Transverse colon (tissue), 4 donors: ENCODE results near the gene CLMN. TPM values are rescaled to one million over a fixed set of nuclear protein-coding genes. Genes with fewer than 3 reads are reported as not detected.

Experiments
- DNase-seq: peaks from one replicate; pipeline ENCODE4 v3.0.0-alpha.2; 2019
- H3K27ac ChIP-seq, 4 donors: fragments of 200-600 bp; sonication (generic); 2 replicates each; pipeline ENCODE4 v1.5.1; 2016 to 2018; ENCODE audit warnings: inconsistent platforms in 4 of 4
- H3K27me3 ChIP-seq: fragments of 200-600 bp; sonication (generic); 2 replicates; pipeline ENCODE4 v1.5.1; 2017; ENCODE audit warnings: inconsistent platforms
- H3K36me3 ChIP-seq, 4 donors: fragments of 200-600 bp; sonication (generic); 2 replicates each; pipeline ENCODE4 v1.5.1; 2017 to 2019; ENCODE audit warnings: inconsistent platforms in 4 of 4
- H3K4me1 ChIP-seq, 4 donors: fragments of 200-600 bp; sonication (generic); 2 replicates each; pipeline ENCODE4 v1.5.1; 2017 to 2020; ENCODE audit warnings: inconsistent platforms in 4 of 4
- H3K4me3 ChIP-seq, 4 donors: fragments of 200-600 bp; sonication (generic); 1 replicate in 1 of 4; 2 replicates in 3 of 4; pipeline versions ENCODE4 v1.5.1 to v1.6.1; 2017 to 2019; ENCODE audit warnings: inconsistent platforms in 4 of 4
- H3K9me3 ChIP-seq, 2 donors: fragments of 200-600 bp; sonication (generic); 2 replicates each; pipeline ENCODE4 v1.5.1; 2017 to 2019; ENCODE audit warnings: inconsistent platforms in 2 of 2
- EP300 ChIP-seq: sonication (generic); formaldehyde crosslinking; IDR thresholded peaks from one replicate; pipeline ENCODE4 v1.6.1; 2017; ENCODE audit warnings: antibody characterized with exemption, low read depth
- POLR2A ChIP-seq: fragments of 450-650 bp; IDR thresholded peaks from one replicate; pipeline ENCODE4 v1.6.1; 2016; ENCODE audit warnings: antibody characterized with exemption, mild to moderate bottlenecking, moderate library complexity
- POLR2AphosphoS5 ChIP-seq, 3 donors: sonication (generic); formaldehyde crosslinking; IDR thresholded peaks; one replicate each; pipeline ENCODE4 v1.6.1; 2016; ENCODE audit warnings: antibody characterized with exemption in 3 of 3
- WGBS, 2 donors: methylation state at CpG; one replicate each; pipeline ENCODE4 v1.1.5; 2018; ENCODE audit warnings: low coverage in 1 of 2; 5-methylcytosine and 5-hydroxymethylcytosine counted together
- in situ Hi-C, 4 donors: fragments of 200-750 bp; cut with MboI; loops; one replicate each; pipeline versions ENCODE4 v1.15.0 to v1.15.1; 2017; ENCODE audit warnings: low sequenced_read_pairs in 3 of 4, low pct_ligation_motif_present in 1 of 4, low pct_unique_long_range_greater_than_20kb in 1 of 4
- intact Hi-C: fragments of 100-400 bp; cut with DNase I; formaldehyde crosslinking; loops from one replicate; pipeline ENCODE4 v1.15.1; 2023; ENCODE audit warnings: low total_unique reads
- total RNA-seq, 4 donors: library from RNA; depleted of rRNA; stranded (reverse); fragments of >200 nt; gene quantifications; one replicate each; pipeline ENCODE4 v1.1.0, GENCODE V29; 2016
- TF ChIP-seq, protein P1 (sequence below), 5 experiments: fragments of 200-600 bp in 3 of 5; fragments of 450-650 bp in 2 of 5; sonication (generic) in 3 of 5; IDR thresholded peaks; 1 replicate in 2 of 5; 2 replicates in 3 of 5; pipeline ENCODE4 v1.5.1; 2016 to 2017; ENCODE audit warnings: antibody characterized with exemption in 5 of 5, inconsistent platforms in 3 of 5, mild to moderate bottlenecking in 2 of 5, moderate library complexity in 1 of 5

Gene CLMN
- total RNA-seq, 4 donors from 2014 or later: 71.1 to 118 (median 90.1) TPM

DNA sequence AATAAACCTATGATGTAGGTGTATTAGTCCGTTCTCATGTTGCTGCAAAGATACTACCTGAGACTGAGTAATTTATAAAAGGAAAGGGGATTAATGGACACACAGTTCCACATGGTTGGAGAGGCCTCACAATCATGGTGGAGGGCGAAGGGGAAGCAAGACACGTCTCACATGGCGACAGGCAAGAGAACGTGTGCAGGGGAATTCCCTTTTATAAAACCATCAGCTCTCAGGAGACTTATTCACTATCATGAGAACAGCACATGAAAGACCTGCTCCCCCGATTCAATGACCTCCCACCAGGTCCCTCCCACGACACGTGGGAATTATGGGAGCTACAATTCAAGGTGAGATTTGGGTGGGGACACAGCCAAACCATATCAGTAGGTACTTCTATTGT is 103.7 kb downstream of the CLMN start:
- H3K27ac ChIP-seq: no peak overlapping the region
- no peaks in the 10 kb centered on the region for H3K27me3 ChIP-seq
- in situ Hi-C loops: no loop called here
- no peaks in the 10 kb centered on the region for H3K9me3 ChIP-seq
- H3K36me3 ChIP-seq: no peaks in the 10 kb centered on the region
- no peak for TF ChIP-seq POLR2A
- no peak for TF ChIP-seq EP300
- TF ChIP-seq POLR2AphosphoS5 (IDR thresholded peaks at IDR 0.05): no peak
- TF ChIP-seq, protein P1, sequence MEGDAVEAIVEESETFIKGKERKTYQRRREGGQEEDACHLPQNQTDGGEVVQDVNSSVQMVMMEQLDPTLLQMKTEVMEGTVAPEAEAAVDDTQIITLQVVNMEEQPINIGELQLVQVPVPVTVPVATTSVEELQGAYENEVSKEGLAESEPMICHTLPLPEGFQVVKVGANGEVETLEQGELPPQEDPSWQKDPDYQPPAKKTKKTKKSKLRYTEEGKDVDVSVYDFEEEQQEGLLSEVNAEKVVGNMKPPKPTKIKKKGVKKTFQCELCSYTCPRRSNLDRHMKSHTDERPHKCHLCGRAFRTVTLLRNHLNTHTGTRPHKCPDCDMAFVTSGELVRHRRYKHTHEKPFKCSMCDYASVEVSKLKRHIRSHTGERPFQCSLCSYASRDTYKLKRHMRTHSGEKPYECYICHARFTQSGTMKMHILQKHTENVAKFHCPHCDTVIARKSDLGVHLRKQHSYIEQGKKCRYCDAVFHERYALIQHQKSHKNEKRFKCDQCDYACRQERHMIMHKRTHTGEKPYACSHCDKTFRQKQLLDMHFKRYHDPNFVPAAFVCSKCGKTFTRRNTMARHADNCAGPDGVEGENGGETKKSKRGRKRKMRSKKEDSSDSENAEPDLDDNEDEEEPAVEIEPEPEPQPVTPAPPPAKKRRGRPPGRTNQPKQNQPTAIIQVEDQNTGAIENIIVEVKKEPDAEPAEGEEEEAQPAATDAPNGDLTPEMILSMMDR (IDR thresholded peaks at IDR 0.05): no peak
- no peak for DNase-seq
- H3K4me1 ChIP-seq: peaks cover 0 to 6% (median 1%) of the 10 kb centered on the region in 4 donors
- no peak overlapping the region for H3K4me3 ChIP-seq
- intact Hi-C loops: no loop called here
- 81 to 92% methylated on average over 7 to 8 of the region's 8 CpGs for WGBS, 2 donors

DNA sequence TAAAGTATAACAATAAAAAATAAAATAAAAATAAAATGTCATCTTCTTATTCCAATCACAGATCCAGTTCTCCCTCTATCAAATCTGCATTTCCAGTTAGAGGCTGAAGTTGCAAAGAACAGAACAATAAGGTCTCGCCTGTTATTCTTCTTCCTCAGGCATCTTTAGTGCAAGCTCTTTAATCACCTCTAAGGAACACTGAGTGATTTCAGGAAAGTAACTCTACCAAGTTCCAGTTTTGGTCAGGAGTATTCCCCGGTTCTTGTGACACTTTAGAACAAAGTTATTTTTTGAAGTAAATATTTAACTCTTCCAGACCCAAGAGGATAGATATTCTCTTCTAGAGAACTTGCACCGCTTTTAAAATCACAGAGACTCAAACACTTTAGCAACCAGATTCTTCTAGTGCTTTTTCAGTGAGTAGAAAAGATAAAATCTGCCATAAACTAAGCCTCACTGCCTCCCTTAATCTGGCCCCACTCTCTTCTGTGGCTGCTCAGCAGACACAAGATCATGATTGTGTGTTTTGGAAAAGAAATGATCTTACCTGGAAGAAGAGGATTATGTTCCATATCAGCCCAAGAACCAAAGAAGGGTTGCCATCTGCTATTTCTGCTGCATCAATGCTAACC is 104.5 kb downstream of the CLMN start:
- in situ Hi-C loops (no loop called here), intact Hi-C loops (no loop called here)
- no peak for TF ChIP-seq POLR2AphosphoS5 (IDR thresholded peaks at IDR 0.05)
- TF ChIP-seq, protein P1 (IDR thresholded peaks at IDR 0.05): no peak
- no peak for TF ChIP-seq EP300
- TF ChIP-seq POLR2A: no peak

DNA sequence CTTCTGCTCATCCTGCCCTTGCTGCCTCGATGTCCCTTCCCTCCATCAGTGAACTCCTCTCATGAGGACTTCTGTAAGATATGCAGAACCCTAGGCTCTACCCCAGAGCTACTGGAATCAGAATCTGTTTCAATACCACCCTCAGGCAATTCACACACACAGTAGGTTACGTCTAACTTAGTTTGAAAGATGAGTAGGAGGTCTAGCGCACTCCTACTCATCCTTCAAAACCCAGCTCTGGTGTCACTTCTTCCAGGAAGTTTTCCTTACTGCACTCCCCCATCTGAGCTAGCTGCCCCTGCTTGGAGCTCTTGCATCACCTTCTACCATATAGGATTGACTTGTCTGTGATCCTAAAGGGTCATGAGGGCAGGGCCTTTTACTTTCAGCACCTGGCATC is 105.9 kb downstream of the CLMN start:
- Histone ChIP-seq H3K9me3 (no peaks in the 10 kb centered on the region), H3K4me1 (peaks cover 0 to 6% (median 1%) of the 10 kb centered on the region in 4 donors), H3K36me3 (peaks cover 0 to 5% (median 0%) of the 10 kb centered on the region in 4 donors), H3K4me3 (no peak overlapping the region), H3K27me3 (no peaks in the 10 kb centered on the region), H3K27ac (no peak overlapping the region)
- in situ Hi-C loops: no loop called here
- TF ChIP-seq POLR2A (no peak), EP300 (no peak), POLR2AphosphoS5 (IDR thresholded peaks at IDR 0.05) (no peak)
- TF ChIP-seq, protein P1 (IDR thresholded peaks at IDR 0.05): no peak
- 93 to 100% methylated on average over 1 to 3 of the region's 3 CpGs for WGBS, 2 donors
- no peak for DNase-seq
- intact Hi-C loops: no loop called here

More for the DNA sequence above, 104.5 kb downstream of the CLMN start:
- DNase-seq: no peak
- H3K4me3 ChIP-seq: no peak overlapping the region
- WGBS, 2 donors: 65 to 77% methylated on average over 3 of the region's 3 CpGs
- no peak overlapping the region for H3K27ac ChIP-seq
- H3K4me1 ChIP-seq: peaks cover 0 to 6% (median 1%) of the 10 kb centered on the region in 4 donors
- H3K36me3 ChIP-seq: no peaks in the 10 kb centered on the region
- H3K27me3 ChIP-seq: no peaks in the 10 kb centered on the region
- no peaks in the 10 kb centered on the region for H3K9me3 ChIP-seq

DNA sequence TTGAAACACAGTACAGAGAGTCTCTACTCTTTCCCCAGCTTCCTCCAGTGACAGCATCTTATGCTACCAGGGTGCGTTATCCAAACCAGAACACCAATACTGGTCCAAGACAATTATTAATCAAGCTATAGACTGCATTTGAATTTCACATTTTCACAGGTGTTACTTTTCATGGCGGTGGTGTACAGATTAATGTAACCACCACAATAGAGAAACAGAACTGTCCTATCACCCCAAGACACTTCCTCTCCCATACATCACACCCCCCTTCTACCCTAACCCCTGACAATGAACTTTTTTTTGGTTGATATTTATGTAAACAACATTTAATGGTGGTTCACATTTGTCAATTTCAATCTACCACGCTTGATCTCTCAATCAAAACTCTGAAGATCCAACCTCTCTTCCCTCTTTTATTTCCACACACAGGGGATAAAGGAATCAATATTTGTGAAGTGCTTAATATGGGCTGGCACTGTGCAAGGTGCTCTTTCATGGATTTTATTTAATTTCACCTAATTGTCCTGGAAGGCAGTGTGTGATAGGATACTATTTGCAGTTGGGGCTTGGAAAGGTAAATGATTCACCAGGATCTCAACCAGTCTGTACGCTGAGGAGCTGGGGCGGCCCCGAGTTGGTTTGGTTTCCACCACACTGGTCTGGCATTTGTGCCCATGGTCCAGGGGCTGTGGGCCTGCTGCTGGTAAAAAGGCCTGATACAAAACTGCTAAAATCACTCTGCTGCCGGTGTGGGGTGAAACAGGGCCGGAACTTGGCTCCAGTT is 107.8 kb downstream of the CLMN start:
- peak overlapping the region in 2 of 4 donors; percentile 17 to 46 for H3K27ac ChIP-seq
- H3K9me3 ChIP-seq: no peaks in the 10 kb centered on the region
- peak; percentile 38 for DNase-seq
- H3K4me3 ChIP-seq: no peak overlapping the region
- in situ Hi-C loops (no loop called here), intact Hi-C loops (no loop called here)
- TF ChIP-seq, protein P1 (IDR thresholded peaks at IDR 0.05): no peak
- no peak for TF ChIP-seq POLR2A
- no peak for TF ChIP-seq POLR2AphosphoS5 (IDR thresholded peaks at IDR 0.05)
- TF ChIP-seq EP300: no peak
- no peaks in the 10 kb centered on the region for H3K27me3 ChIP-seq
- WGBS, 2 donors: 67 to 74% methylated on average over 5 to 8 of the region's 8 CpGs
- H3K4me1 ChIP-seq: peaks cover 0 to 6% (median 1%) of the 10 kb centered on the region in 4 donors
- H3K36me3 ChIP-seq: peaks cover 0 to 6% (median 0%) of the 10 kb centered on the region in 4 donors
